ENCODE data around the gene IL22RA1. TPM values are rescaled to one million over a fixed set of nuclear protein-coding genes. Genes with fewer than 3 reads are reported as not detected.

Gene IL22RA1
- total RNA-seq, result not detected

GRCh38 chr1:24142546-24143534 lies at the start of gene IL22RA1:
TSS of gene IL22RA1 (minus strand) at chr1:24143140. CDS start at chr1:24143082, 58 bp downstream.

GRCh38 chr1:24186993-24187790 lies 44.3 kb upstream of the IL22RA1 start, which contains the start of gene IFNLR1:
TSS of gene IFNLR1 (minus strand) at chr1:24187289. CDS start at chr1:24187248, 41 bp downstream.

GRCh38 chr1:24111996-24112779 lies 30.8 kb downstream of the IL22RA1 start, which contains the start of gene MYOM3:
TSS of gene MYOM3 (minus strand) at chr1:24112135. CDS start at chr1:24108636, 3,499 bp downstream.

Other genes with a start within 250 kb of the IL22RA1 start
- gene CNR2, start 229.8 kb downstream of the IL22RA1 start, total RNA-seq, result not detected
- 96.9 TPM for gene PNRC2, start 183.3 kb downstream of the IL22RA1 start, total RNA-seq
- gene SRSF10, start 162.8 kb downstream of the IL22RA1 start, total RNA-seq, result 115 TPM
- 0.23 TPM for gene MYOM3, start 31.0 kb downstream of the IL22RA1 start, total RNA-seq
- 2.3 TPM for gene IFNLR1, start 44.1 kb upstream of the IL22RA1 start, total RNA-seq
- 0.23 TPM for gene GRHL3, start 176.2 kb upstream of the IL22RA1 start, total RNA-seq